ENCODE data around the gene TEKTIP1. TPM values are rescaled to one million over a fixed set of nuclear protein-coding genes. Genes with fewer than 3 reads are reported as not detected.
"Not testable (repeated sequence)": the region's sequence is repeated elsewhere in the genome, so short reads cannot be mapped to it uniquely, and the experiment has no call there.

TEKTIP1 gene
- total RNA-seq, 2 experiments from 2014 or later = 4.3 to 6.6 TPM

- DNase-seq; H3K9me3 Mint-ChIP-seq; H3K36me3 Mint-ChIP-seq (ENCODE audit: low read depth); H3K4me1 Mint-ChIP-seq; H3K27me3 Mint-ChIP-seq; H3K4me3 Mint-ChIP-seq; POLR2A ChIA-PET; H3K27ac Mint-ChIP-seq: not testable (repeated sequence)
- CTCF ChIA-PET = interaction anchor here (0.8 kb wide), 1 partner anchor 9 kb away, joined by 3 read pairs; no protein-coding TSS in a partner anchor
Observed at GRCh38 chr19:3581792-3582191, 42.8 kb downstream of the TEKTIP1 start.

- H3K9me3 Mint-ChIP-seq; H3K27me3 Mint-ChIP-seq; H3K27ac Mint-ChIP-seq; POLR2A ChIA-PET; DNase-seq; H3K36me3 Mint-ChIP-seq (ENCODE audit: low read depth); H3K4me1 Mint-ChIP-seq; H3K4me3 Mint-ChIP-seq; CTCF ChIA-PET: not testable (repeated sequence)
Observed at GRCh38 chr19:3584036-3584802, 45.2 kb downstream of the TEKTIP1 start.

- Mint-ChIP-seq H3K36me3 (ENCODE audit: low read depth) (no peaks in the 10 kb centered on the region), H3K27ac (no peak within 1 kb of the TSS), H3K27me3 (peaks cover 4% of the 10 kb centered on the region), H3K4me3 (no peak within 1 kb of the TSS), H3K4me1 (no peaks in the 10 kb centered on the region), H3K9me3 (peaks cover 3% of the 10 kb centered on the region)
- ChIA-PET POLR2A (no interaction called here), CTCF (interaction anchor here (0.5 to 0.8 kb wide), 3 partner anchors 77 to 887 kb away, joined by 3 to 5 read pairs (median 3); no protein-coding TSS in a partner anchor)
- DNase-seq = no peak
Observed at GRCh38 chr19:3585301-3586126, 46.5 kb downstream of the TEKTIP1 start, which contains the start of gene GIPC3. Gene GIPC3 (plus strand): TSS chr19:3585478. CDS start chr19:3585598, 120 bp downstream.

GRCh38 chr19:3586127-3586626 is 47.2 kb downstream of the TEKTIP1 start:
- Mint-ChIP-seq H3K4me1 (no peaks in the 10 kb centered on the region), H3K36me3 (ENCODE audit: low read depth) (no peaks in the 10 kb centered on the region), H3K4me3 (no peak overlapping the region), H3K27ac (no peak overlapping the region), H3K9me3 (peaks cover 7% of the 10 kb centered on the region), H3K27me3 (peaks cover 4% of the 10 kb centered on the region)
- no peak for DNase-seq
- ChIA-PET POLR2A (no interaction called here), CTCF (no interaction called here)

GRCh38 chr19:3586707-3587346 is 47.9 kb downstream of the TEKTIP1 start:
- Mint-ChIP-seq H3K27ac (no peak overlapping the region), H3K9me3 (peaks cover 7% of the 10 kb centered on the region), H3K36me3 (ENCODE audit: low read depth) (no peaks in the 10 kb centered on the region), H3K4me3 (no peak overlapping the region), H3K27me3 (peaks cover 4% of the 10 kb centered on the region), H3K4me1 (no peaks in the 10 kb centered on the region)
- DNase-seq = no peak
- ChIA-PET CTCF (no interaction called here), POLR2A (no interaction called here)

- CTCF ChIA-PET = interaction anchor here (0.6 kb wide), 1 partner anchor 42 kb away, joined by 3 read pairs; no protein-coding TSS in a partner anchor
- no peaks in the 10 kb centered on the region for H3K36me3 Mint-ChIP-seq (ENCODE audit: low read depth)
- H3K4me3 Mint-ChIP-seq = no peak overlapping the region
Observed at GRCh38 chr19:3589439-3589838, 50.5 kb downstream of the TEKTIP1 start.

GRCh38 chr19:3589949-3590348 is 51.0 kb downstream of the TEKTIP1 start:
- H3K9me3 Mint-ChIP-seq = peaks cover 7% of the 10 kb centered on the region
- no peaks in the 10 kb centered on the region for H3K36me3 Mint-ChIP-seq (ENCODE audit: low read depth)
- ChIA-PET CTCF (no interaction called here), POLR2A (no interaction called here)
- no peaks in the 10 kb centered on the region for H3K4me1 Mint-ChIP-seq
- no peak for DNase-seq
- H3K4me3 Mint-ChIP-seq = no peak overlapping the region
- H3K27ac Mint-ChIP-seq = no peak overlapping the region
- H3K27me3 Mint-ChIP-seq = no peaks in the 10 kb centered on the region

More at GRCh38 chr19:3589439-3589838, 50.5 kb downstream of the TEKTIP1 start:
- Mint-ChIP-seq H3K9me3 (peaks cover 7% of the 10 kb centered on the region), H3K4me1 (no peaks in the 10 kb centered on the region), H3K27ac (no peak overlapping the region), H3K27me3 (no peaks in the 10 kb centered on the region)
- no peak for DNase-seq
- POLR2A ChIA-PET = no interaction called here

- peaks cover 7% of the 10 kb centered on the region for H3K9me3 Mint-ChIP-seq
- H3K27me3 Mint-ChIP-seq = no peaks in the 10 kb centered on the region
- no peaks in the 10 kb centered on the region for H3K36me3 Mint-ChIP-seq (ENCODE audit: low read depth)
- POLR2A ChIA-PET = no interaction called here
- CTCF ChIA-PET = interaction anchor here (0.6 to 1.4 kb wide), 4 partner anchors 9 to 46 kb away, joined by 3 read pairs; no protein-coding TSS in a partner anchor
- no peaks in the 10 kb centered on the region for H3K4me1 Mint-ChIP-seq
- H3K27ac Mint-ChIP-seq = no peak overlapping the region
- no peak overlapping the region for H3K4me3 Mint-ChIP-seq
- DNase-seq = no peak
Observed at GRCh38 chr19:3590991-3591659, 52.2 kb downstream of the TEKTIP1 start.

GRCh38 chr19:3591876-3592613 is 53.1 kb downstream of the TEKTIP1 start:
- ChIA-PET CTCF (no interaction called here), POLR2A (no interaction called here)
- Mint-ChIP-seq H3K36me3 (ENCODE audit: low read depth) (no peaks in the 10 kb centered on the region), H3K4me1 (no peaks in the 10 kb centered on the region), H3K27me3 (no peaks in the 10 kb centered on the region), H3K9me3 (peaks cover 7% of the 10 kb centered on the region), H3K4me3 (no peak overlapping the region), H3K27ac (no peak overlapping the region)
- no peak for DNase-seq

GRCh38 chr19:3593156-3593555 is 54.2 kb downstream of the TEKTIP1 start:
- Mint-ChIP-seq H3K27ac (no peak overlapping the region), H3K27me3 (no peaks in the 10 kb centered on the region), H3K4me3 (no peak overlapping the region), H3K4me1 (no peaks in the 10 kb centered on the region), H3K36me3 (ENCODE audit: low read depth) (no peaks in the 10 kb centered on the region), H3K9me3 (peaks cover 7% of the 10 kb centered on the region)
- CTCF ChIA-PET = no interaction called here
- POLR2A ChIA-PET = no interaction called here
- no peak for DNase-seq

All from activated CD4-positive, alpha-beta memory T cell treated with anti-CD3 and anti-CD28 coated beads, Interleukin-2, amount 10 ng/mL, durations not matched to agents 7 days and 5 days (primary cell).